ENCODE results near the gene VWC2L.

VWC2L gene

DNA sequence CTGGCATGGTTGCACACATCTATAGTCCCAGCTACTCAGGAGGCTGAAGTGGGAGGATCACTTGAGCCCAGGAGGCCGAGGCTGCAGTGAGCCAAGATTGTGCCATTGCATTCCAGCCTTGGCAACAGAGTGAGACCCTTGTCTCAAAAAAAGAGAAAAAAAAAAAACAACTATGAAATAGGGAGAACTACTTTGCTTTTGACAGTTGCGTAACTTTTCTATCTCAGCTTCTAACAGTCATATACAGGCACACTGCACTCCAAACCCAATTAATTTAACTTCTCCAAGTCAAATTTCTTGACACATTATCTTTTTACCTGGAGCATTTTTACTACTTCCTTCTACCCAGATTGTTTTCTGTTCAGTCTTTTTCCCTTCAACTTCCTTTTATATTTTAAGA, 24.1 kb upstream of the VWC2L start:
- no peak for TF ChIP-seq POLR2AphosphoS5 (IDR thresholded peaks at IDR 0.05; ENCODE audit: low read depth, low read length)
- TF ChIP-seq FOXP2 (optimal IDR thresholded peaks at IDR 0.05; ENCODE audit: borderline replicate concordance, extremely low read depth, extremely low read length, insufficient read depth): no peak
- TF ChIP-seq SIN3A (IDR thresholded peaks at IDR 0.05; ENCODE audit: borderline replicate concordance, insufficient read depth, low read length): no peak
- TF ChIP-seq, protein P1, sequence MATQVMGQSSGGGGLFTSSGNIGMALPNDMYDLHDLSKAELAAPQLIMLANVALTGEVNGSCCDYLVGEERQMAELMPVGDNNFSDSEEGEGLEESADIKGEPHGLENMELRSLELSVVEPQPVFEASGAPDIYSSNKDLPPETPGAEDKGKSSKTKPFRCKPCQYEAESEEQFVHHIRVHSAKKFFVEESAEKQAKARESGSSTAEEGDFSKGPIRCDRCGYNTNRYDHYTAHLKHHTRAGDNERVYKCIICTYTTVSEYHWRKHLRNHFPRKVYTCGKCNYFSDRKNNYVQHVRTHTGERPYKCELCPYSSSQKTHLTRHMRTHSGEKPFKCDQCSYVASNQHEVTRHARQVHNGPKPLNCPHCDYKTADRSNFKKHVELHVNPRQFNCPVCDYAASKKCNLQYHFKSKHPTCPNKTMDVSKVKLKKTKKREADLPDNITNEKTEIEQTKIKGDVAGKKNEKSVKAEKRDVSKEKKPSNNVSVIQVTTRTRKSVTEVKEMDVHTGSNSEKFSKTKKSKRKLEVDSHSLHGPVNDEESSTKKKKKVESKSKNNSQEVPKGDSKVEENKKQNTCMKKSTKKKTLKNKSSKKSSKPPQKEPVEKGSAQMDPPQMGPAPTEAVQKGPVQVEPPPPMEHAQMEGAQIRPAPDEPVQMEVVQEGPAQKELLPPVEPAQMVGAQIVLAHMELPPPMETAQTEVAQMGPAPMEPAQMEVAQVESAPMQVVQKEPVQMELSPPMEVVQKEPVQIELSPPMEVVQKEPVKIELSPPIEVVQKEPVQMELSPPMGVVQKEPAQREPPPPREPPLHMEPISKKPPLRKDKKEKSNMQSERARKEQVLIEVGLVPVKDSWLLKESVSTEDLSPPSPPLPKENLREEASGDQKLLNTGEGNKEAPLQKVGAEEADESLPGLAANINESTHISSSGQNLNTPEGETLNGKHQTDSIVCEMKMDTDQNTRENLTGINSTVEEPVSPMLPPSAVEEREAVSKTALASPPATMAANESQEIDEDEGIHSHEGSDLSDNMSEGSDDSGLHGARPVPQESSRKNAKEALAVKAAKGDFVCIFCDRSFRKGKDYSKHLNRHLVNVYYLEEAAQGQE (IDR thresholded peaks at IDR 0.05; ENCODE audit: insufficient read depth in 1 of 2, low read depth in 2 of 2, low read length in 2 of 2): no peak
- TF ChIP-seq TAF1 (IDR thresholded peaks at IDR 0.05; ENCODE audit: borderline replicate concordance, insufficient read depth, low read length): no peak

DNA sequence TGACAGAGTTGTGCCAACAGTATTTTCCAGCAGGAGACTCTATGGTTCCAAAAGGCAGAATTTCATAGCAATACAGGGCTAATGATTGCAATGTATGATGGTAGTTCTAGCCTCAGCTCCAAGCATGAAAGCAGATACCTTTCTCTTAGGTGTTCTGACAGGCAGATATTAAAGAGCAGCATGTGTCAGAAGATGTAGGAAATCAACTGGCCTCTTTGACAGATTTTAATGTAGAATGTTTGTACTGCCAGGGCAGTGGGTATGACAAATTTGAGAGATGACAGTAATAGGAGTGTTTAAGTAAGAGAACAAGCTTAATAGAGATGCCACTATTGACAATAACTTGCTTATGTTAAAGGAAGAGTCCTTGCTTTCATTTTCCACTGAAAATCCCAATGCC, 21.5 kb upstream of the VWC2L start:
- TF ChIP-seq FOXP2 (optimal IDR thresholded peaks at IDR 0.05; ENCODE audit: borderline replicate concordance, extremely low read depth, extremely low read length, insufficient read depth): no peak
- no peak for TF ChIP-seq SIN3A (IDR thresholded peaks at IDR 0.05; ENCODE audit: borderline replicate concordance, insufficient read depth, low read length)
- TF ChIP-seq TAF1 (IDR thresholded peaks at IDR 0.05; ENCODE audit: borderline replicate concordance, insufficient read depth, low read length): no peak
- TF ChIP-seq, protein P1 (IDR thresholded peaks at IDR 0.05; ENCODE audit: insufficient read depth in 1 of 2, low read depth in 2 of 2, low read length in 2 of 2): no peak
- no peak for TF ChIP-seq POLR2AphosphoS5 (IDR thresholded peaks at IDR 0.05; ENCODE audit: low read depth, low read length)

- TF ChIP-seq FOXP2 (optimal IDR thresholded peaks at IDR 0.05; ENCODE audit: borderline replicate concordance, extremely low read depth, extremely low read length, insufficient read depth): no peak
- TF ChIP-seq TAF1 (IDR thresholded peaks at IDR 0.05; ENCODE audit: borderline replicate concordance, insufficient read depth, low read length): no peak
- TF ChIP-seq, protein P1 (IDR thresholded peaks at IDR 0.05; ENCODE audit: insufficient read depth in 1 of 2, low read depth in 2 of 2, low read length in 2 of 2): no peak
- TF ChIP-seq SIN3A (IDR thresholded peaks at IDR 0.05; ENCODE audit: borderline replicate concordance, insufficient read depth, low read length): no peak
Observed at GRCh38 chr2:214393796-214394195, 17.1 kb upstream of the VWC2L start.

DNA sequence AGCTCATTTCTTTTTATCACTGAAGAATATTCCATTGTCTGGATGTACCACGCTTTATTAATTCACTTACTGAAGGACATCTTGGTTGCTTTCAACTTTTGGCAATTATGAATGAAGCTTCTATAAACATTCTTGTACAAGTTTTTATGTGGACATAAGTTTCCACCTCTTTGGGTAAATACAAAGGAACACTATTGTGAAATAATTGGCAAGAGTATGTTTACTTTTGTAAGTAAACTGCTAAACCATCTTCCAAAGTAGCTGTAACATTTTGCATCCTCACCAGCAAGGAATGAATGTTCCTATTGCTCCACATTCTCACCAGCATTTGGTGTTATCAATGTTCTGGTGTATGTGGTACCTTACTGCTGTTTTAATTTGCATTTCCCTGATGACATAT, 15.8 kb upstream of the VWC2L start:
- TF ChIP-seq POLR2AphosphoS5 (IDR thresholded peaks at IDR 0.05; ENCODE audit: low read depth, low read length) (no peak), TAF1 (IDR thresholded peaks at IDR 0.05; ENCODE audit: borderline replicate concordance, insufficient read depth, low read length) (no peak), SIN3A (IDR thresholded peaks at IDR 0.05; ENCODE audit: borderline replicate concordance, insufficient read depth, low read length) (no peak), FOXP2 (optimal IDR thresholded peaks at IDR 0.05; ENCODE audit: borderline replicate concordance, extremely low read depth, extremely low read length, insufficient read depth) (no peak)
- TF ChIP-seq, protein P1 (IDR thresholded peaks at IDR 0.05; ENCODE audit: insufficient read depth in 1 of 2, low read depth in 2 of 2, low read length in 2 of 2): no peak

DNA sequence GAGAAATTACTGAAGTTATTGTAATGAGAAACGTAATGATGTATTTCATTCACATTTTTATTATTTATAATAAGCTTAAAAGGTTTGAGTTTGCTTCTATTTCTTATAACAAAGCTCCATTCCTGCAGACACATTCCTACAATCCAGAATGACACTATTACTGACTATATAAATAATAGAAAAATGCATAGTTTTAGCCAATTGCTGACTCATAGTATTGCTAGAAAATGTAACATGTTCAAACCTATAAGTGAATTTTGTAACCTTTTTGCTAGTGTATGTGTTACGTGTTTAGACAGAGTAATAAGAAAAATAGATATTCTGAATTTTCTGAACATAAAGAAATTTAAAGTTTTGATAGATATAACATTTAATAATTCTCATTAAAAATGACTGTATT, 9.3 kb upstream of the VWC2L start:
- TF ChIP-seq POLR2AphosphoS5 (IDR thresholded peaks at IDR 0.05; ENCODE audit: low read depth, low read length) (no peak), SIN3A (IDR thresholded peaks at IDR 0.05; ENCODE audit: borderline replicate concordance, insufficient read depth, low read length) (no peak), TAF1 (IDR thresholded peaks at IDR 0.05; ENCODE audit: borderline replicate concordance, insufficient read depth, low read length) (no peak), FOXP2 (optimal IDR thresholded peaks at IDR 0.05; ENCODE audit: borderline replicate concordance, extremely low read depth, extremely low read length, insufficient read depth) (no peak)
- TF ChIP-seq, protein P1 (IDR thresholded peaks at IDR 0.05; ENCODE audit: insufficient read depth in 1 of 2, low read depth in 2 of 2, low read length in 2 of 2): no peak
